Hematopoietic multipotent progenitor cell treated with erythropoietin and hydrocortisone succinate and interleukin-3 and kit ligand, for 4 days (in vitro differentiated cells): ENCODE results near the gene PTOV1.

ENCODE experiments used
- DNase-seq: peaks from one replicate; pipeline ENCODE4 v3.0.0-alpha.2; 2015

The PTOV1 gene

DNA sequence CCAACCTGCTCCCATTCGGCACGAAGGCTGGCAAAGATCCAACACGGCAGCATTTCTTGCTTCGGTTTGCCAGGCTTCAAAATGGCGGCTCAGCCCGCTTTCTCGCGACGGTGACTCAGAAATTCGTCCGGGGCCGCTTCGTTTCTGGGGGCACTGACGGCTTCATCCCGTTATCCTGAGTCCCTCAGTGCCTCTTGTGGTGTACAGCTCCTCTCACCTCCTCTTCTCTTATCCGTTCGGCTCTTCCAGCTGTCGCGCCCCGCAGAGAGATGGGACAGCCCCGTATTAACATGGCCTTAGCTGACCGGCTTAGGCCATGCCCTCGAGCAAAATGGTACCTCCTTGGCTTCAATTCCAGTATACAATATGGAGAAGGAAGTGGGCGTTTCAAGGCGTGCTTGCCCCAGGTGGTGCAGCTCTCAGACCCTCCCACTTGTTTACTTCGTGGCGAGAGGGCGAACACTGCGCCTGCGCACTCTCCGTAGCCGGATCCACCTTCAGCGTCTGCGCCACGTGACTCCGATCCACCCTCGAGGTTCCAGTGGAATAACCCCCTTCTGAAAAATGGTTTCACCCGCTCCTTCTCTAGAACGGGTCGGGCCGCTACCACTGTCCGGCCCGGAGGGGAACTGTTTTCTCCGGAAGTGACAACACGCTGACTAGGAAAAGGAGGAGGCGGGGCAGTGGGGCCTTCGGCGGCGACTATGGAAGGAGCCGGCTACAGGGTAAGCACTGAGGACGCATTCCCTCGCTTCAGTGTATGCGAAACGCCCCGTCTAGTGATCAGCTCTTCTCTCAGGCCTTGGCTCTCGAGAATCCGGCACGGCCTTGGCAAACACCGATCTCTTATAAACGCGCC lies 26.3 kb downstream of the PTOV1 start, which contains the start of the genes AKT1S1 and TBC1D17:
Gene AKT1S1 (minus strand): TSS at position 336 of the 859 bp plus-strand sequence. CDS start 4,060 bp downstream, outside the sequence.
Gene TBC1D17 (plus strand): TSS at position 683 of the 859 bp plus-strand sequence. CDS start 22 bp downstream, at position 705.
- peak; percentile 100 for DNase-seq

DNA sequence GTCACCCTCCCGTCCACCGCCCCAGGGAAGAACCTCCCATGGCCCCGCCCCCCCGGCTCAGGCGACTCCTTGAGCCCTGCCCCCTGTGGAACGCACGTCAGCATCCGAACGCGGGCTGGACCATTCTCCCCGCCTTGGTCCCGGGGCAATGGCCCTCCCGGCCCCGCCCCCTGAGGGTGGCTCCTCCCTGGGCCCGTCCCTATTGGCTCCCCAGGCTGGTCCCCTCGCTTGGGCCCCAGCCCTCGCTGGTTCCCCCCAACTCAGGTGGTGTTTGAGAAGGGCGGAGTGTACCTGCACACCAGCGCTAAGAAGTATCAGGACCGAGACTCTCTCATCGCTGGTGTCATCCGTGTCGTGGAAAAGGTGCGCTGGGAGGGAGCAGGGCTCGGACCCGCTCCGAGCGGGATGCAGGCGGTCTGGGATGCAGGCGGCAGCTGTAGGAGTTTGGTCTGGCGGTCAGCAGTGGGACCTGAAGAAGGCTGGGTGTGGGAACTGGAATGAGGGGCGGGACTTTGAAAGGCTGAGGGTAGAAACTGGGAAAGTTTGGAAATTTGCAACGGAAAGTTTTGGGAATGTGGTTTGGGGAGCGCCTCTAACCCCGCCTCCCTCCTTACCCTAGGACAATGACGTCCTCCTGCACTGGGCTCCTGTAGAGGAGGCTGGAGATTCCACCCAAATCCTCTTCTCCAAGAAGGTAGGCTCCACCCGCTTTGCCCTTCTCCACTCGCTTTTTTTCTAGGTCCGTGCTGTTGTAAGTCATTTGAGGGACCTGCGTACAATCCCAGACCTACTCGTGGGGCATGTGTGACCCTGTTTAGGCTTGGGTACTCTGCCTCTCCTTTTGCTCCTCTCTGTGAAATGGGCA lies 27.2 kb downstream of the PTOV1 start:
- peak; percentile 99 for DNase-seq

DNA sequence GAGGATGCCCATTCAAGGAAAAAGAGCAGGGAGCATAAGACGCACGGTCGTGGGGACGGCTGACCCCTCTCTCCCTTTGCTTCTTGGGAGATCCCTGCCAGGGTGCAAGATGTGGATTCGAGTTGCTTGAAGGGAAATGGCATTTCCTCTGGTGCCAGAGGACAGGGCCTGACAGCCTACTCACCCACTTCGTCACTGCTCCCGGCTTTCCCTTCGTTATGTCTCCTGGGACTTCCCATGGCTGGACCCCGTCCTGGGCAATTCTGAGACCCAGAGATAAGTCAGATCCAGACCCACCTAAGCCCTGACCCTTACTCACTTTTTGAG lies 27.7 kb downstream of the PTOV1 start:
- DNase-seq, result no peak

DNA sequence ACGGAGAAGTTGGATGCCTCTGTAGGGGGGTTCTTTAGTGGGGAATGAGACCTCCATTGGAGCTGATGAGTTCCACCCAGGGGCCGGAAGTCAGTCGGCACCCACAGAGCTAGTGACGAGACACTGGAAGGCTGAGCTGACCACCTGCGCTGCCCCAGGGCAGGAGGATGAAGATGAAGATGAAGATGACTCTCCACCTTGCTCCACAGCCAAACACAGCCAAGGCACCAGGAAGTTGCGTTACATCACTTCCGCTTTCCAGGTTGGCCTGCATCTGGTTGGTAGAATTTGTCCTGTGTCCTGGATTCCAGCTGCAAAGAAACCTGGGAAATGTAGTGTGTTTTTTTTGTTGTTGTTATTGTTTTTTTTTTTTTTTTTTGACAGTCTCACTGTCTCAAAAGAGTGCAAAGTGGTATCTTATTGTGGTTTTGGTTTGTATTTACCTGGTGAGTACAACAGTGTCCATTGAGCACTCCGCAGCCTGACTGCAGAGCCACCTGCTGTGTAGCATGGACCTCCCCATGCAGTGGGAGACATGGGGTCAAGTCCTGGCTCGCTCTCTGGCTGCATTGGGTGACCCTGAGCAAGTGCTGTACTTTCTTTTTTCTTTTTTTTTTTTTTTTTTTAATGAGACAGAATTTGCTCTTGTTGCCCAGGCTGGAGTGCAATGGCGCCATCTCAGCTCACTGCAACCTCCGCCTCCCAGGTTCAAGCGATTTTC lies 28.4 kb downstream of the PTOV1 start:
- peak; percentile 64 for DNase-seq

DNA sequence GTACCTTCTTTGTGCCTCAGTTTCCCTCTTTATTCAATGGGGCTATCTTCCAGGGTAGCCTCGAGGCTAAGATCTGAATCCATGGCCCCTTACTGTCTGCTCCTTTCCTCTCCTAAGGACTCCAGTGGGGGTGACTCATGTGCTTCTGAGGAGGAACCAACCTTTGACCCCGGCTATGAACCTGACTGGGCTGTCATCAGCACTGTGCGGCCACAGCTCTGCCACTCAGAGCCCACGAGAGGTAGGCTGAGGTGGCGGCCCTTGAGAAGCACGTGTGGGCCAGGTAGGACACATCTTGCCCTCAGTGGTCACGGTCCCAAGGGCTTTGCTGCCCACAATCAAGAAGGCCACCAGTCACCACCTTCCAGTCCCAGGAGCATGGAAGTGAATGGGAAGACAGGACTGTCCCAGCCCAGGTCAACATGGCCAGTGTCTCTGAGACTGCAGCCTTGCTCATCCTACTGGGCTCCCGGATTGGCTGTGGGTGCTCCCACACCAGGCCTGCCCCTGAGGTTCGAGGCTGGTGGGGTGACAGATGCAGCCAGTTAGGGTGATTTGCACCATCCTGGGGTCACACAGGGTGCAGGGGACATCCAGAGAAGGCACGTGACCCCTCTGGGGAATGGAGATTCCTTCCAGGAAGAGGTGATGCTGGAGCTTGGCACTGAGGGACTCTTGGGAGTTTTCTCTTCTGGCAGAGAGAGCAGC lies 29.4 kb downstream of the PTOV1 start:
- no peak for DNase-seq

DNA sequence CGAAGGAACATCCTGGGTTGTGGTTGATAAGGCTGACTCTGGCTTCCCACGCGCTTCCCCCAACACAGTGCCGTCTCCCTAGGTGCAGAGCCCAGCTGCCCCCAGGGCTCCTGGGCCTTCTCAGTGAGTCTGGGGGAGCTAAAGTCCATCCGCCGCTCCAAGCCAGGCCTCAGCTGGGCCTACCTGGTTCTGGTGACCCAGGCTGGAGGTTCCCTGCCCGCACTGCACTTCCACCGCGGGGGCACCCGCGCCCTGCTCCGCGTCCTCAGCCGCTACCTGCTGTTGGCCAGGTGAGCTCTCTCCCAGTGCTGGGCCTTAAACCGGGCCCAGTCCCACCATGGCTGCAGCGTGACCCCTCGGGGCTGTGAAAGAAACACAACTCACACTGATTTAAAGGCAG lies 30.2 kb downstream of the PTOV1 start:
- no peak for DNase-seq

DNA sequence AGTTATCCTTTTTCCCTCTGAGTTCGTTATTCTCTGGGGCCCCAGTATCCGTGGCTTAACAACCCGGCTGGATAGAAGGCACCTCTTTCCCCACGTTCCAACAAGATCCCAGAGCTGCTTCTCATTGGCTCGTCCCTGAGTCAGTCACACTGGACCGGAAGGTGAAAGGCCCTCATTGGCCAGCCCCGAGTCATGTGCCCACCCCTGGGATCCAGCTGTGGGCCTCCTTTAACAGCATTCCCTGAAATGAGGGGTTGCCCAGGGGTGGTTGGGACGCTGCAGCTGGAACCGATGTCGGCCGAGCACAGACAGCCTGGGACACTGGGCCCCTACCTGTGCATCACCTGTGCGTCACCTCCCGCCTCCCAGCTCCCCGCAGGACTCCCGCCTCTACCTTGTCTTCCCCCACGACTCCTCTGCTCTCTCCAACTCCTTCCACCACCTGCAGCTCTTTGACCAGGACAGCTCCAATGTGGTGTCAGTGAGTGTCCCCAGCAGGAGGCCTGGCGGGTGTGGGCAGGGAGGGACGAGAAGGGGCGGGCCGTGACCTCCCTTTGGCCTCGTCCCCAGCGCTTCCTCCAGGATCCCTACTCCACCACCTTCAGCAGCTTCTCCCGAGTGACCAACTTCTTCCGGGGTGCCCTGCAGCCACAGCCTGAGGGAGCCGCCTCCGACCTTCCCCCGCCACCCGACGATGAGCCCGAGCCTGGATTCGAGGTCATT lies 30.9 kb downstream of the PTOV1 start:
- no peak for DNase-seq

DNA sequence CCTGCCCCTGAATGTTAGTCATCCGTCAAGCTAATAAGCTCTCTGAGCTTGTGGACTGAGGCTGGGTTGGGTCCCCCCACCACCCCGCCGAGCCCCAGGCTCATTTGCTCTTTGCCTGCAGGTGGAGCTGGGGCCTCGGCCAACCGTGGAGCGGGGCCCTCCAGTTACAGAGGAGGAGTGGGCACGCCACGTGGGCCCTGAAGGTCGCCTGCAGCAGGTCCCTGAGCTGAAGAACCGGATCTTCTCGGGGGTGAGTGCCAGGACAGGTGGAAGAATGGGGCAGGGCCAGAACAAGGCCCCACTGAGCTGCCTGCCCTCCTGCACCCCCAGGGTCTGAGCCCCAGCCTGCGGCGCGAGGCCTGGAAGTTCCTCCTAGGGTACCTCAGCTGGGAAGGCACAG lies 31.7 kb downstream of the PTOV1 start:
- no peak for DNase-seq

DNA sequence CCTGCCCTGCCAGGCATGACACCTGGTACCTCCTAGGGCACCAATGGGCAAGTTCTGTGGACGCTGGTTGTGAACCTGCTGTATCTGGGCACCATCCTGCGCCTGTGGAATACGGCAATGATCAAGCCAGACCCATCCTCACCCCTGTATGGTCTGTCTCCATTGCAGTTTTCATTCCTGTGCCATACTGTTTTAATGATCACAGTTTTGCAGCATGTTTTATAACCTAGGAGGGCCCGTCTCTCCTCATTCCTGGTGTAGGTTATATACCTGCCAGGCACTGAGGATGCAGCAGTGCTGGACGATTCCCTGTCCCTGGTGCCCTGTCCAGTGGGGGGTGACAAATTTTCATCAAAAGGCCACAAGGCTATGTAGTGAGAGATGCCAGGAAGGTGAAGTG lies 32.1 kb downstream of the PTOV1 start:
- DNase-seq, result no peak

DNA sequence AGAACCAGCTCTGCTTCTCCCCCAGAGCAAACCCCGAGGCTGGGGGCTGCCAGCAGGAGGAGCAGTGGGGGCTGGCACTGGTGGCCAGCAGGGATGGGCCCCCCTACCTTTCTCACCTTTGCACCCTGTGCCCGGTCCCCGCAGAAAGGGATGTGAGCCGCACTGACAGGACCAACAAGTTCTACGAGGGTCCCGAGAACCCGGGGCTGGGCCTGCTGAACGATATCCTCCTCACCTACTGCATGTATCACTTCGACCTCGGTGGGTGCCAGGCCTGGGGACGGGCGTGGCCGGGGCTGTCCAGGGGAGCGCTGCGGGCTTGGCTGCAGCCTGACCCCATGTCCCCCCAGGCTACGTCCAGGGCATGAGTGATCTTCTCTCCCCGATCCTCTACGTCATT lies 33.1 kb downstream of the PTOV1 start:
- DNase-seq, result no peak

DNA sequence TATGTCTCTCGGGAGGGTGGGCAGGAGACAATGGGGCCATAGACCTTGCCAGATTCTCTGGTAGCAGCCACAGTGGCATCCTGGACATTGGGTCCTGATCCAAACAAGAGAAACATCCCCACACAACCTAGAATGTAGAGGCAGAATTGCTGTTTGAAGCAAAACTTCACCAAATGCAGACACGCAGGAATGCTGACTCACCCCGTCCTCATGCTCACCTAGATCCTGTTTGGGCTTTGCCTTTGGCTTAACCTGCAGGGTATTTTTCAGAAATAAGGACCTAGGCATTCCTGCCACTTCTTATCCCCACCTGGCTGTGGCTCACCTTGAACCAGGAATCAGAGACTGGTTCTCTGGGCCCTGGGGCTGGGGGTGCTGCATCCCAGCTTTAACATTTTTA lies 33.8 kb downstream of the PTOV1 start:
- DNase-seq, result no peak

DNA sequence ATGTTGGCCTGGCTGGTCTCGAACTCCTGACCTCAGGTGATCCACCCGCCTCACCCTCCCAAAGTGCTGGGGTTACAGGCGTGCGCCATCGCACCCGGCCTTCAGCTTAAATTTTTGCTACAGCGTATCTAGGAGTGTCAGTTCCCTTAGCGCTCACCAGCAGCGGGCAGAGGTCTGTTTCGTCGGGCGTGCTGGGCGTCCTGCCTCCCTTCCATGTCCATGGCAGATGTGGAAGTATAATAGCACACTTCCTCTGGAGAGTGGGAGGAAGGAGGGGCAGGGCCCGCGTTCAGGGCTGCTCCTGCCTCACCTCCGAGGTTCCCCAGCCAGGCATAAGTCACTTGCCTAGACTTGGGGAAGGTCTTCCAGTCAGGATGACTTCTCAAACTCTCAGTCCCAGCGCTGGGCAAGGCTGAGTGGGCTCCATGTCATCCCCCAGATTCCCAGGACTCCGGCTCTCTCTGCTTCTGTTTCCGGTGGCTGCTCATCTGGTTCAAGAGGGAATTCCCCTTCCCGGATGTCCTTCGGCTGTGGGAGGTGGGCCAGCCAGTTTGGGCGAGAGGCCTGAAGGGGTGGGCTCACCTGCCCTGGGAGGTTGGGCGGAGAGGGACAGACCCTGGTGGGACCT lies 36.2 kb downstream of the PTOV1 start:
- DNase-seq, result no peak

DNA sequence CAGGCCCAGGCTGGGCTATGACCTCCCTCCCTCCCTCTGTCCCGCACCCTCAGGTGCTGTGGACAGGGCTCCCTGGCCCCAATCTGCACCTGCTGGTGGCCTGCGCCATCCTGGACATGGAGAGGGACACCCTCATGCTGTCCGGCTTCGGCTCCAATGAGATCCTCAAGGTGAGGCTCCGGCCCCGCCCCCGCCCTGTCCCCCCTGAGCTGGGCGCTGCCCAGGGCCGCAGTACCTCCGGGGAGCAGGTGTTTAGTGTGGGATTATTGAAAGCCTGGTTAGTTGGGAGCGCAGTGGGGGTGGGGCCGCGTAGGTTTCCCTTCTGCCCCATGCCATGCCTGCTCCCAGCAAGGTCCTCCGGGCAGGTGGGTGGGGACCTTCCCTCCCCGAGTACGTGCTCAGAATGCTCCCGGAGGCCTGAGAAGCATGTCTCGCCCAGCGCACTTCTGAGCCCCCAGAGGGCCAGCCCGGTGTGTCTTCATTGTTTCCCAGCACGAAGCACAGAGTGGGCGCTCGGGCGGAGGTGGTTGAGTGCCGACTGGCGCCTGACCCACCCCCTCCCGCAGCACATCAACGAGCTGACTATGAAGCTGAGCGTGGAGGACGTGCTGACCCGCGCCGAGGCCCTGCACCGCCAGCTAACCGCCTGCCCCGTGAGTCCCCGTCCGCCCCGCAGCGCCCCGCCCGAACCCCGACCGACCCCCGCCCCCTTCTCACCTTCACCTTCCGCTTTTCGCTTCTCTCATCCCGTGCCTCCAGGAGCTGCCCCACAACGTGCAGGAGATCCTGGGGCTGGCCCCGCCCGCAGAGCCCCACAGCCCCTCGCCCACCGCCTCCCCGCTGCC lies 36.9 kb downstream of the PTOV1 start:
- no peak for DNase-seq

DNA sequence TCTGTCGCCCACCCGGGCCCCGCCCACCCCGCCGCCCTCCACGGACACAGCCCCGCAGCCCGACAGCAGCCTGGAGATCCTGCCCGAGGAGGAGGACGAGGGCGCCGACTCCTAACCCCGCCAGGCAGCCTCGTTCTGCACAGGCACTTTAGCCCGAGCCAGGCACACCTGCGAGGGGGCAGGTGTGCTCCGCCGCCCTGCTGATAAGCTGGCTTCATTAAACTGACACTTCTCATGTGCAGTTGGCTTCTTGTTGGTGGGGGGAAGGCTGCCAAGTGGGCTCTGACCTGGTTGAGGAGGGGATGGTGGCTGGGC lies 37.5 kb downstream of the PTOV1 start:
- no peak for DNase-seq

DNA sequence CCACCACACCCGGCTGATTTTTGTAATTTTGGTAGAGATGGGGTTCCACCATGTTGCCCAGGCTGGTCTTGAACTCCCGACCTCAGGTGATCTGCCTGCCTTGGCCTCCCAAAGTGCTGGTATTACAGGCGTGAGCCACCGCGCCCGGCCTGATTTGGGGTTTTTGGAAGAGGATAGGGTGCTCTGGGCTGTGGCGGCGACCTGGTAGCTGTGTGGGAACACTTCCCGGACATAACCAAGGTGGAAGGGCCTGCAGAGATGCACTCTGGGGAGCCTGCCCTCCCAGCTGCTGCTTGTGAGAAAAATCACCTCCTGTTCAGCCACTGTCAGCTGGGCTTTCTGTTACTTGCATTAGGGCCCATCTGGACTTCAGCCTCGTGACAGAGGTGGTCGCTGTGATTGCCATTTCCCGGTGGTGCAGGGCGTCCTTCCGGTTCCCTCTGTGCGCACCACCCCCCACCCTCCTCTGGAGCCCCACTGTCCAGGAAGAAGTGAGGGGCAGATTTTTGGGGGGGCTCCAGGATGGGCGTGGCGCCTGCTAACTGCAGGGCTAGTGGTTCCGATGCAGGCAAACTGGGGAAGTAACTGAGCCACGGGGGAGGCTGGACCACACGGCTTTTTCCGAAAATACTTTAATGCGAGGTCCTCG lies 38.2 kb downstream of the PTOV1 start:
- no peak for DNase-seq

DNA sequence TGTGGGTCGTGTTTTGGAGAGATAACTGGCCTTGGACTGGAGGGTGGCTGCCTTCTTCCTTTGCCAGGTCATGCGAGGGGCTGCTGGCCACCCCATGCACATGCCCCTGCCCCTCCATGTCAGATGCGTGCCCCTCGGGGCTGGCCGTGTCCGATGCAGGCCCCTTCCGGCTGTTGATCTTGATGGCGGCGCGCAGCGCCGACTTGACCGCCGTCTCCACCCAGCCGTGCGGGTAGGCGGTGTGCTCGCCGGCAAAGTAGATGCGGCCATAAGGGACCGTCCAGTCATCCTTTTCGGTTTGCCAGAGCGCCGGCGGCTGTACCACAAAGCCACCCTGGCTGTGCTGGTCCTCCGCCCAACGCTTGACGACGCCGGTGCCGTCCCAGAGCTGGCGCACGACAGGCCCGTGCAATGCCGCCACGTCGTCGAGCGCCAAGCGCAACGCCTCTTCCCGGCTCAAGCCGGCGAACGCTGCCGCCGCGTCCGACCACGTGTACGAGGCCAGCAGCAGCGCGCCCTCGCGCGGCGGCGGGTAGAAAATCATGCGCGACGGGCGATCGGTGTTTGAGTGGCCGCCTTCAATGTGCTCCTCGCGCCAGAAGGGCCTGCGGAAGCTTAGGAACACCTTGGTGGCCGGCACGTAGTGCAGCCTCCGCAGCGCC lies 38.9 kb downstream of the PTOV1 start:
- peak; percentile 93 for DNase-seq

DNA sequence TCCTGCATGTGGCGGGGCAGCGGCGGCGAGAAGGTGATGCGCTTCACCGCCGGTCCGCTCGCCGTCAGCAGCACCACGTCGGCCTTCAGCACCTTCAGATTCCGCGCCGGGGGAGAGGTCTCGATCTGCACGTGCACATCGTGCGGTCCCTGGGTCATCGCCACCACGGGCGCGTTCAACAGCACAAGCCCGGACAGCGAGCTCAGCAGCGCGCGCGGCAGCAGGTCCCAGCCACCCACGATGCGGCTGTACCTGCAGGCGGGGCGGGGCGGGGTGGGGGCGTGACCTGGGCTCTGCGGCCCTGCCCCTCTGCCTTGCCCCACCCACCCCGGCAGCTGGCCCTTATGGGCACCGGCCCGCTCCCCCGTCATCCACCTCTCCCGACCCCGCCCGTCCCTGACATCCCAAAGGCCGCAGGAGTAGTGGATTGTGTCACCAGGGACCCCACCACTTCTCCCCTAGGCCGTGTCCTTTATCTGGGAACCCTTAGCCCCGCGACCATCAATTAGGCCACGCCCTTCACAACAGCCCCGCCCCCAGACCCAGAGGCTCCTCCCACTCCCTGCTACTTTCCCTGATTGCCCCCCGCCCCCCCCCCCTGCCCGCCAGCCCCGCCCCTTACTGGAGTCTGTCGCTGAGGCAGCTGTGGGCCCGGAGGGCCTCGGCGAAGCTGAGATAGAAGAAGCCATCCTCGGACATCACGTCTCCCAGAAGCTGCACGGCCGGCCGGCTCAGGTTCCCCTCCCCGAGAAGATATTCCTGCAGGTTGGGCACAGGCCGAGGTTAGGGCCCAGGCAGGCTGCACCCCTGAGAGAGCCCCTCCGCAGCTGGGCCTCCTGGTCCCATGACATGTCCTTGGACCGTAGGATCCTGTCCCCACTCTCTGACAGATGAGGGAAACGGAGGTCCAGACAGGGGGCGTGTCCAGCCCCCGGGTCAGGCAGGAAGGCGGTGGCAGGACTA lies 39.7 kb downstream of the PTOV1 start:
- peak; percentile 48 for DNase-seq

DNA sequence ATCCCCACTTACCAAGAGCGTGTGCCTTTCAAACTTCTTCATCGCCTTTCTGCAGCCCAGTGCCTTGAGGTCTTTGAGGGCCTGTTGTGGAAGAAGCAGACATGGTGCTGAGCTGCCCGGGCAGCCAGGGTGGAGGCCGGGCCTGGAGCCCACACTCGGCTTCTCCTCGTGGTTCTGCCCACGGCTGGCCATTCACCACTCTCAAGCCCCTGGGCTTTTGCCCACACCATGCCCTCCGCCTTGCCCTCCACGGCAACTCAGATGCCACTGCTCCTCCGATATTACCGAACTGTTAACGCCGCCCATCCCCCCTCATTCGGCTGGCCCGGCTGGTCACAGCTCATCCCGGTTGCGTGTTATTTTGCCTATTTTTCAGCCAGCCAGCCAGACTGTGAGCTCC lies 40.4 kb downstream of the PTOV1 start:
- DNase-seq, result no peak
